ENCODE results near the gene TWIST1.

- TF ChIP-seq CTCF (IDR thresholded peaks at IDR 0.05; ENCODE audit: insufficient read depth, low read length) (no peak), GABPA (IDR thresholded peaks at IDR 0.05; ENCODE audit: low read depth) (no peak), REST (IDR thresholded peaks at IDR 0.05; ENCODE audit: insufficient replicate concordance, low read depth) (no peak), POLR2AphosphoS5 (IDR thresholded peaks at IDR 0.05; ENCODE audit: low read depth) (no peak)
These were observed 38.4 kb downstream of the TWIST1 start for GRCh38 chr7:19079066-19079465.
